HG03060 (cell line): ENCODE measurements around the gene OR2T8.

ENCODE experiments used
- ATAC-seq: cut with Tn5 transposase; IDR thresholded peaks from one replicate; pipeline ENCODE4 v1.9.1; 2021; ENCODE audit warnings: low read depth, moderate number of reproducible peaks; ENCODE audit not compliant: unreplicated experiment

The OR2T8 gene, protein sequence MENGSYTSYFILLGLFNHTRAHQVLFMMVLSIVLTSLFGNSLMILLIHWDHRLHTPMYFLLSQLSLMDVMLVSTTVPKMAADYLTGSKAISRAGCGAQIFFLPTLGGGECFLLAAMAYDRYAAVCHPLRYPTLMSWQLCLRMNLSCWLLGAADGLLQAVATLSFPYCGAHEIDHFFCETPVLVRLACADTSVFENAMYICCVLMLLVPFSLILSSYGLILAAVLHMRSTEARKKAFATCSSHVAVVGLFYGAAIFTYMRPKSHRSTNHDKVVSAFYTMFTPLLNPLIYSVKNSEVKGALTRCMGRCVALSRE

GRCh38 chr1:247919952-247920351 is at the start of gene OR2T8:
Gene OR2T8 (plus strand): TSS chr1:247920252. CDS start chr1:247921018, 766 bp downstream.
- ATAC-seq: no peak

GRCh38 chr1:247883346-247883745 is 36.7 kb upstream of the OR2T8 start:
- no peak for ATAC-seq

DNA sequence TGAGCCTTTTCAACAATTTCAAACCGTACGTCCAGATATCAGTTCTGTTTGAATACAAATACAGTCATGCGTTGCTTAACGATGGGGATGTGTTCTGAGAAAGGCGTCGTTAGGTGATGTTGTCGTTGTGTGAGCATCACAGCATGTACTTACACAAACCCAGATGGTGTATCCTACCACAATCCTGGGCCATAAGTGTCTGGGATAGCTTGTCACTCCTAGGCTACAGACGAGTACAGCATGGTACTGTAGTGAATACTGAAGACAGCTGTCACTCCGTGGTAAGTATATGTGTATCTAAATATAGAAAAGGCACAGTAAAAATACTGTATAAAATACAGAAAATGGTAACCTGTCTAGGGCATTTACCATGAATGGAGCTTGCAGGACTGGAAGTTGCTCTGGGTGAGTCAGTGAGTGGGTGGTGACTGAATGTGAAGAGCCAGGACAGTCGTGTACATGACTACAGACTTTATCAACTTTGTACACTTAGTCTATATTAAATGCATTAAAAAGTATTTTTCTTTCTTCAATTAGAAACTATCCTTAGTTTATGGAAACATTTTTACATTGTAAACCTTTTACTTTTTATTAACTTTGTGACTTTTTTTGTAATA is 35.1 kb upstream of the OR2T8 start:
- no peak for ATAC-seq

DNA sequence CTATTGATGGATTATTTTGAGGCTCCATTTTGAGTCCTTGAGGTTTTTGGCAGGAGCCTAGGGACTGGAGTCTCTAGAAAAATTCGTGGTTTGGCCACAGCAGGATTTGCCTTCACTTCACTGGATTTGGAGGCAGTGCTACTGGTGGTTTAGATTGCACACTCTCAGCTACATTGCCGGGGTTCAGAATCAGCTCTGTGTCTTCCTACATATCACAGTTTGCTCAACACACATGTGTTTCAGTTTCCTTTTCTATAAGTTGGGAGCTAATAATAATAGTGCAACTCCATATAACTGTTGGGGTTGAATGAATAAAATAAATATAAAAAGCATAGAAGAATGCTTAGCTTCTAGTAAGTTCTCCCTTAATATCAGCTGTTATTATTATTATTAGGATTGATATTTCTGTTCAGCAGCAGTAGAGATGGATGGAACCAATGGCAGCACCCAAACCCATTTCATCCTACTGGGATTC is 24.9 kb upstream of the OR2T8 start, which contains the start of gene OR2W3:
TSS of gene OR2W3 (plus strand) at position 425 of the 475 bp plus-strand sequence. CDS start at position 425, 0 bp downstream.
- ATAC-seq: no peak

GRCh38 chr1:247895976-247896375 is 24.1 kb upstream of the OR2T8 start:
- no peak for ATAC-seq

GRCh38 chr1:247904122-247904521 is 15.9 kb upstream of the OR2T8 start:
- no peak for ATAC-seq

GRCh38 chr1:247905181-247905580 is 14.9 kb upstream of the OR2T8 start:
- ATAC-seq: no peak

GRCh38 chr1:247905910-247906503 is 14.0 kb upstream of the OR2T8 start:
- ATAC-seq: no peak

- ATAC-seq: no peak
Observed at GRCh38 chr1:247906504-247907047, 13.5 kb upstream of the OR2T8 start.

GRCh38 chr1:247908766-247909165 is 11.3 kb upstream of the OR2T8 start:
- no peak for ATAC-seq

DNA sequence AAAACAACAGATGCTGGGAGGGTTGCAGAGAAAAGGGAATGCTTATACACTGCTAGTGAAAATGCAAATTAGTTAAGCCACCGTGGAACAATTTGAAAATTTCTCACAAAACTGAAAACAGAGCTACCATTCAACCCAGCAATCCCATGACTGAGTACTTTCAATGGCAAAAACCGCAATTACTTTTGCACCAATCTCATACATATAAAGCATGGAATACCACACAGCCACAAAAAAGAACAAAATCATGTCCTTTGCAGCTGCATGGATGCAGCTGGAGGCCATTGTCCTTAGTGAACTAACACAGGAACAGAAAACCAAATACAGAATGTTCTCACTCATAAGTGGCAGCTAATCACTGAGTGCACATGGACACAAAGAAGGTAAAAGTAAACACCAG is 6.3 kb upstream of the OR2T8 start:
- ATAC-seq: no peak

DNA sequence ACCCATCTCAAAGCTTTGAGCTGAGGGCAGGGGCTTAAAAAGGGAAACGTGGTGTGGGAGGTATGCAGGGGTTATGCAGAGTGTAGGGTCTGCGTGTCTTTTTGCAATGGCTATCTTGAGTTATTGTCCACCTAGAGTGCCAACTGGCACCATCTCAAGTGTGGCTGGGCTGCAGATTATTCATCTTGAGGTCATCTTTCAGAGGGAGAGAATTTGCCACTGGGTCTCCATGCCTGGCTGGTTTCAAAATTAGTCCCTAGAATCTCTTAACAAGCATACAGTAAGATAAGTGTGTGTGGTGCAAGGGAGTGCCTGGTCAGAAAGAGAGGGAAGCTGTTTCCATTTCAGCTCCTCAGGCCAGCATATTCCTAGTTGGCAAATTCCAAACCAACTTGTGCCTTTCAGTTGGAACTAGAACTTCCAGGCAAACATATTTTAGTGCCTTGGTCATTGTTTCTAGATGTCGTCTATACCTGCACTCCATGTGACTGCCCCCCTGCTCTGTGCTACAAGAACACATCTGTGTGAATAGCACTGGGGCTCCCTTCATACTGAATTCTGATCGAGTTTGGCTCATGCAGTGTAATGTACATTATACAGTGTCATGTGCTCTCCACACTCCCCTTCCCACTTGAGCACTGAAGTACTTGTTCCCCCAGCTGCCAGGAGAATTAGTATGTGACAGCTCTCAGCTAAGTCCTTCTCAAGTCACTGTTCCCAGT is 5.0 kb upstream of the OR2T8 start:
- ATAC-seq: no peak

GRCh38 chr1:247923941-247924340 is 3.9 kb downstream of the OR2T8 start:
- no peak for ATAC-seq

DNA sequence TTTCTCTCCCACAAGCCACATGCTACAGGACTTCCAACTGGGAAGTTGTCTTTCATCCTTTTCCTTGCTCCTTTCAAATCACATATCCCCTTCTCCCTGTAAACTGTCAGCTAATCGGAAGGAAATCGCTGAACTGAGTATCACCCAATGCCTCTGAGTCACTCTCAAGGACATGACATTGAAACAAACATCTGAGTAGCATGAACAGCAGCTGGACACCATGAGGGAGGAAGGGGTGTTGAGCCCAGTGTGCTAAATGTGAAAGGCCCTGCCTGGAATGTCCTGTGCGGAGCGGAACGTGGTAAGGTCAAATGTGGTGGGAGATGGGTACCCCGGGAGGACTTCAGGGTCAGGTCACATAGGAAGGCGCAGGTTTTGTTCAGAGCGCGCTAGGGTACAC is 4.8 kb downstream of the OR2T8 start, which contains the start of gene OR2AJ1:
TSS of gene OR2AJ1 (plus strand) at position 22 of the 400 bp plus-strand sequence. CDS start 8,880 bp downstream, outside the sequence.
- no peak for ATAC-seq

GRCh38 chr1:247933989-247934388 is 13.9 kb downstream of the OR2T8 start:
- no peak for ATAC-seq

DNA sequence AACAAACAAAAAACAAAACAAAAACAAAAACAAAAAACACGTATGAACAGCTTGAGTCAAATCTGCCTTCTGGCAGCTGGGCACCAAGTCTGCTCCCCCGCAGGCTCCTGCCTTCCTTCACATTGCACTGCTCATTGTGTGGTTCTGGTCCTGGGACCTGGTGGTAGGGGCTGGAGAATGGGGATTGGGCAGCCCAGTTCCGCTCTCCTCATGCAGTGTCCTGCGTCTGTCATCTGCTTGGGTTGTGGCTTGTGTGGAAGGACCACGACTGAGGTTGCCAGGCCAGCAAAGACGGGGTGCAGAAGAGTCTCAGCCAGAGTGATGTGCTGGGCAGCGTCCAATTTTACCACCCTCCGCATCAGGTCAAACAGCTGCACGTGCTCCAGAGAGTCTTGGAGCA is 15.7 kb downstream of the OR2T8 start:
- ATAC-seq: no peak

DNA sequence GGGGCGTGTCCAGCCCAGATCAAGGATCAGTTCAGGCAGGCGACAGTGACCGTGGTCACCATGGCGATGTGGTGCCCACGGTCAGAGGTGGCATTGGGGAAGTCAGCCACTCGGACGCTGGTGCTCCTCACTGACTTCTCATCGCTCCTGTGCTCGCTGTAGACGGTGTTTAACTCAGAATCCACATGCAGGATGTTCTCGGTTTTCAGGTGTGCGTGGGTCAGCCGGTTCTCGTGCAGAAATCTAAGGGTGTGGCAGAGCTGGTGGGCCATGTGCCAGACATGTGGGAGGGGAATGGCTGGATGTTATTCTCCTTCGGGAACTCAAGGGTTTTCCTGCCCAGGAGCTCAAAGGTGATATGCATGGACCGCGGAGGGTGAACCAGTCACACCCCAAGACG is 16.4 kb downstream of the OR2T8 start:
- ATAC-seq: no peak

DNA sequence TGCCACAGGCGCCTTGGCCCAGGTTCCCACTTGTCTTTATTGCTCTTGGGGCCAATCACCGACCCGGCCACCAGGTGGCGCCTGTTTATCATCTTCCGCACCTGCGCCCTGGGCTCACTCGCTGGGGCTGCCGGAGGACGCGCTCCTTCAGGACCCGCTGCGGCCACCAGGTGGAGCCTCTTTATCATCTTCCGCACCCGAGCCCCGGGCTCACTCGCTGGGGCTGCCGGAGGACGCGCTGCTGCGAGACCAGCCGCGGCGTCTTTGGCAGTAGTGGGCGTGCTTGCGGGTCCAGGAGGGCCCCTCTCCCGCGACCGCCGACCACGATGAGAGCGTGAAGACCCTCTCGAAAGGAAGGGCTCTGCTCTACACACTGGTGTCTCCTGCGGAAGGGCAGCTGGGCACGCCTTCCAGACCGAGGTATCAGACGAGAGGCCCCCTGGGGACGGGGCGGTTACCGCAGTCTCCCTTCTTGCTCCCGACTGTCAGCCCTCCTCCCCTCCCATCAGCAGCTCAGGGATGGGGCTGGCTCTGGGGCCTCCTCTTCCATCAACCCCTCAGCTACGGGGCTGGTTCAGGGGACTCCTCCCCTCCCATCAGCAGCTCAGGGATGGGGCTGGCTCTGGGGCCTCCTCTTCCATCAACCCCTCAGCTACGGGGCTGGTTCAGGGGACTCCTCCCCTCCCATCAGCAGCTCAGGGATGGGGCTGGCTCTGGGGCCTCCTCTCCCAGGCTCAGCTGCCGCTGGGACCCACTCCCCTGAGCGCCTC is 17.1 kb downstream of the OR2T8 start:
- peak; percentile 99 for ATAC-seq

DNA sequence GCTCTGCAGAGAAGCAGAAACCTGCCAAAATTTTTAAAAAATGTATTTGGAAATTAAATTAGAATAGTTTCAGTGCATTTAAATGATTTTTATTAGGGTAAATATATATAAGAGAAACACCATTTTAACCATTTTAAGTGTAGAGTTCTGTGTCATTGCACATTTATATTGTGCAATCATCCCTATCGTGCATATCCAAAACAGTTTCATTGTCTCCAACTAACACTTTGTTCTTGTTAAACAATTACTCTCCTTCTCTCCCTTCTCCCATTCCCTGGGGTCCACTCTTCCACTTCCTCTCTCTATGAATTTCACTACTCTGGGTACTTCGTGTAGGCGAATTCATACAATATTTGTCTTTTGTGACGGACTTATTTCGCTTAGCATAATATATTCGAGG is 22.6 kb downstream of the OR2T8 start:
- ATAC-seq: no peak

DNA sequence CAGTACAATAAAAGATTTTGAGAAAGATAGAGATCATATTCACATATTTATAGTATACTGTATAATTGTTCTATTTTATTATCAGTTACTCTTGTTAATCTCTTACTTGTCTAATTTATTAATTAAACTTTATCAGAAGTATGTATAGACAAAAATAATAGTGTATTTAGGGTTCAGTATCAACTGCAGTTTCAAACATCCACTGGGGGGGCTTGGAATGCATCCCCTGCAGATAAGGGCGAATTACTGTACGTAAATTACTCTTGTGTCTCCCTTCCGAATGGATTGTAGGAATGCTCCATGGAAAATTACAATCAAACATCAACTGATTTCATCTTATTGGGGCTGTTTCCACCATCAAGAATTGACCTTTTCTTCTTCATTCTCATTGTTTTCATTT is 28.5 kb downstream of the OR2T8 start, which contains the start of gene OR2L8:
TSS of gene OR2L8 (plus strand) at position 301 of the 400 bp plus-strand sequence. CDS start at position 301, 0 bp downstream.
- no peak for ATAC-seq
